Vagina (tissue), 2 donors: ENCODE results near the gene MYADML2. TPM values are rescaled to one million over a fixed set of nuclear protein-coding genes. Genes with fewer than 3 reads are reported as not detected.

ENCODE experiments used
- DNase-seq, 2 donors: peaks; one replicate each; pipeline ENCODE4 v3.0.0-alpha.2; 2017; ENCODE audit errors: extremely low spot score in 2 of 2
- H3K27ac ChIP-seq: fragments of 200-600 bp; sonication (generic); one replicate; pipeline ENCODE4 v1.5.1; 2019
- H3K27me3 ChIP-seq: fragments of 200-600 bp; sonication (generic); one replicate; pipeline ENCODE4 v1.5.1; 2019
- H3K36me3 ChIP-seq, 2 donors: fragments of 200-600 bp; sonication (generic); one replicate each; pipeline ENCODE4 v1.5.1; 2017 to 2019
- H3K4me1 ChIP-seq: fragments of 200-600 bp; sonication (generic); one replicate; pipeline ENCODE4 v1.5.1; 2019
- H3K4me3 ChIP-seq, 2 donors: fragments of 200-600 bp; sonication (generic); 1 replicate in 1 of 2; 2 replicates in 1 of 2; pipeline ENCODE4 v1.5.1; 2016 to 2019
- H3K9me3 ChIP-seq: fragments of 200-600 bp; sonication (generic); one replicate; pipeline ENCODE4 v1.5.1; 2019
- POLR2A ChIP-seq, 2 donors: fragments of 450-650 bp; IDR thresholded peaks; one replicate each; pipeline ENCODE4 v1.6.1; 2017; ENCODE audit warnings: antibody characterized with exemption in 2 of 2, mild to moderate bottlenecking in 2 of 2, moderate library complexity in 2 of 2
- POLR2AphosphoS5 ChIP-seq, 2 donors: sonication (generic); formaldehyde crosslinking; IDR thresholded peaks; one replicate each; pipeline ENCODE4 v1.9.0; 2017; ENCODE audit warnings: antibody characterized with exemption in 2 of 2, mild to moderate bottlenecking in 2 of 2, low read depth in 1 of 2; ENCODE audit not compliant: insufficient read depth in 1 of 2
- intact Hi-C: fragments of 100-400 bp; cut with DNase I; formaldehyde crosslinking; loops from one replicate; pipeline ENCODE4 v1.15.1; 2023
- total RNA-seq: library from RNA; depleted of rRNA; stranded (reverse); fragments of >200 nt; gene quantifications from one replicate; pipeline ENCODE4 v1.2.3, GENCODE V29; 2016
- TF ChIP-seq, protein P1 (sequence below), 3 experiments: fragments of 450-650 bp in 2 of 3; fragments of 200-600 bp in 1 of 3; sonication (generic) in 1 of 3; IDR thresholded peaks; one replicate each; pipeline ENCODE4 v1.5.1; 2017 to 2019; ENCODE audit warnings: antibody characterized with exemption in 3 of 3, mild to moderate bottlenecking in 2 of 3, moderate library complexity in 2 of 3

MYADML2 gene
- total RNA-seq, 1 donor from 2014 or later: not detected

- Histone ChIP-seq H3K4me1 (peaks cover 58% of the 10 kb centered on the region), H3K9me3 (no peaks in the 10 kb centered on the region), H3K27me3 (no peaks in the 10 kb centered on the region), H3K36me3 (peaks cover 0 to 6% of the 10 kb centered on the region in 2 donors), H3K4me3 (peak overlapping the region; percentile 72 to 89), H3K27ac (peak overlapping the region; percentile 95)
- DNase-seq: no peak
- intact Hi-C loops: no loop called here
- TF ChIP-seq POLR2AphosphoS5 (IDR thresholded peaks at IDR 0.05; ENCODE audit: insufficient read depth in 1 of 2, low read depth in 1 of 2) (peak; percentile 25 to 67), POLR2A (IDR thresholded peaks at IDR 0.05) (no peak)
- TF ChIP-seq, protein P1, sequence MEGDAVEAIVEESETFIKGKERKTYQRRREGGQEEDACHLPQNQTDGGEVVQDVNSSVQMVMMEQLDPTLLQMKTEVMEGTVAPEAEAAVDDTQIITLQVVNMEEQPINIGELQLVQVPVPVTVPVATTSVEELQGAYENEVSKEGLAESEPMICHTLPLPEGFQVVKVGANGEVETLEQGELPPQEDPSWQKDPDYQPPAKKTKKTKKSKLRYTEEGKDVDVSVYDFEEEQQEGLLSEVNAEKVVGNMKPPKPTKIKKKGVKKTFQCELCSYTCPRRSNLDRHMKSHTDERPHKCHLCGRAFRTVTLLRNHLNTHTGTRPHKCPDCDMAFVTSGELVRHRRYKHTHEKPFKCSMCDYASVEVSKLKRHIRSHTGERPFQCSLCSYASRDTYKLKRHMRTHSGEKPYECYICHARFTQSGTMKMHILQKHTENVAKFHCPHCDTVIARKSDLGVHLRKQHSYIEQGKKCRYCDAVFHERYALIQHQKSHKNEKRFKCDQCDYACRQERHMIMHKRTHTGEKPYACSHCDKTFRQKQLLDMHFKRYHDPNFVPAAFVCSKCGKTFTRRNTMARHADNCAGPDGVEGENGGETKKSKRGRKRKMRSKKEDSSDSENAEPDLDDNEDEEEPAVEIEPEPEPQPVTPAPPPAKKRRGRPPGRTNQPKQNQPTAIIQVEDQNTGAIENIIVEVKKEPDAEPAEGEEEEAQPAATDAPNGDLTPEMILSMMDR (IDR thresholded peaks at IDR 0.05): no peak
These were observed 20.4 kb downstream of the MYADML2 start for GRCh38 chr17:81926451-81927151.

GRCh38 chr17:81925860-81926450 is 21.1 kb downstream of the MYADML2 start:
- Histone ChIP-seq H3K4me3 (peak overlapping the region; percentile 72 to 89), H3K4me1 (peaks cover 53% of the 10 kb centered on the region), H3K27me3 (no peaks in the 10 kb centered on the region), H3K27ac (peak overlapping the region; percentile 95), H3K9me3 (no peaks in the 10 kb centered on the region), H3K36me3 (peaks cover 0 to 6% of the 10 kb centered on the region in 2 donors)
- TF ChIP-seq POLR2AphosphoS5 (IDR thresholded peaks at IDR 0.05; ENCODE audit: insufficient read depth in 1 of 2, low read depth in 1 of 2) (no peak), POLR2A (IDR thresholded peaks at IDR 0.05) (no peak)
- TF ChIP-seq, protein P1 (IDR thresholded peaks at IDR 0.05): no peak
- intact Hi-C loops: no loop called here
- DNase-seq: no peak

GRCh38 chr17:81924557-81925532 is 22.2 kb downstream of the MYADML2 start:
- Histone ChIP-seq H3K4me1 (peaks cover 53% of the 10 kb centered on the region), H3K27me3 (no peaks in the 10 kb centered on the region), H3K27ac (peak overlapping the region; percentile 18), H3K4me3 (no peak overlapping the region), H3K36me3 (peaks cover 0 to 6% of the 10 kb centered on the region in 2 donors), H3K9me3 (no peaks in the 10 kb centered on the region)
- intact Hi-C loops: no loop called here
- TF ChIP-seq POLR2AphosphoS5 (IDR thresholded peaks at IDR 0.05; ENCODE audit: insufficient read depth in 1 of 2, low read depth in 1 of 2) (no peak), POLR2A (IDR thresholded peaks at IDR 0.05) (no peak)
- TF ChIP-seq, protein P1 (IDR thresholded peaks at IDR 0.05): no peak
- DNase-seq: no peak

DNA sequence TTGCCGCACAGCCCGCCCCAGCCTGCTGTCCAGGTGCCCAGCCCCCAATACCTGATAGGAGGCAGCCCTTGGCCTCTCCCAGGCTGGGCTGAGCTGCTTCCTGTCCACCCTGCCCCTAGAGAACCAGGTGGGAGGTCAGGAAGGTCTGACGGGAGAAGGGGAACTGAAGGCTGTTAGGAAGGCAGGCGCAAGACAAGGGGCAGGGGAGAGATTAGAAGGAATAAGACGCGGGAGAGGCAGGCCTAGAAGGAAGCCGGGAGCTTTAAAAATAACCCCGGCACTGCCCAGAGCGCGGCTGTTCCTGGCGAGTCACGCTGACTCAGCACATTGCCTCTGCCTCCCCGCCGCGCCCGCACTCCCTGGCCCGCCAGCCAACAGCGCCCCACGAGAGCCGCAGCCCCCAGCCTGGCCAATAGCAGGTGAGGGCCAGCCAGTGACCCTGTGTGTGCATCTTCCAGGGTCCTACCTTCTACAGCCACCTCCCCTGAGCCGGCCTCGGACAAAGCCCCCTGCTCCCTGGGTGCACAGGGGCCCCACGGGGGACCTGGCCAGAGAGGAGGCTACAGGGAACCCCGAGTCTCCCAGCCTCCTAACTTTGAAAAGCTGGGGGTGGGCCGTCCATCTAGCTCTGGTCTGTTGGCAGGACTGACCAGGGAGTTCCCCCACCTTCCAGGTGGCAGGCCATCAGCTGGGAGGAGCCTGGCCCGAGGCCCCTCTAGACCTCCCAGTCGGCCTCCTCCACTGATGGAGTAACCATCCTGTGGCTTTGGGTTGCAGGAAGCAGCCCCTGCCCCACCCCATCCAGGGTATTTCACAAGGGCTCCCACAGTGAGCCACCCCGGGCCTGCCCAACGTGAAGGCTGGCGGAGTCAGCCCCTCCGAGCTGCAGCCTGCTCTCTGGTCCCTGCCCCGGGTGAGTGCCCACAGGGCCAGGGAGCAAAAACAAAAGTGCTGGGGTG is 23.5 kb downstream of the MYADML2 start:
- Histone ChIP-seq H3K27ac (peak overlapping the region; percentile 18), H3K9me3 (no peaks in the 10 kb centered on the region), H3K27me3 (no peaks in the 10 kb centered on the region), H3K4me1 (peaks cover 50% of the 10 kb centered on the region), H3K4me3 (peak overlapping the region; percentile 28 to 42), H3K36me3 (peaks cover 0 to 6% of the 10 kb centered on the region in 2 donors)
- DNase-seq: no peak
- intact Hi-C loops: no loop called here
- no peak for TF ChIP-seq POLR2A (IDR thresholded peaks at IDR 0.05)
- TF ChIP-seq, protein P1 (IDR thresholded peaks at IDR 0.05): no peak
- TF ChIP-seq POLR2AphosphoS5 (IDR thresholded peaks at IDR 0.05; ENCODE audit: insufficient read depth in 1 of 2, low read depth in 1 of 2): no peak
